SU-DHL-6 (cell line): ENCODE data around the gene FZD10.

Source experiments
- H2AFZ ChIP-seq: fragments of 200-600 bp; sonication (generic); 2 replicates; pipeline ENCODE4 v1.6.1; 2014; ENCODE audit warnings: low read depth, mild to moderate bottlenecking, moderate library complexity, mixed read lengths, antibody characterized with exemption, low read length; ENCODE audit not compliant: severe bottlenecking
- H3F3A ChIP-seq: fragments of 200-600 bp; shearing (Covaris generic); 2 replicates; pipeline ENCODE4 v1.6.0; 2016; ENCODE audit warnings: antibody characterized with exemption, mild to moderate bottlenecking; ENCODE audit not compliant: insufficient read depth
- H3K27ac ChIP-seq: fragments of 200-600 bp; sonication (generic); 2 replicates; pipeline ENCODE4 v1.5.1; 2016; ENCODE audit warnings: low read depth, mild to moderate bottlenecking, low read length, moderate library complexity, mixed read lengths
- H3K27me3 ChIP-seq: fragments of 200-600 bp; sonication (generic), shearing (Covaris generic); 2 replicates; pipeline ENCODE4 v1.6.0; 2014; ENCODE audit warnings: mild to moderate bottlenecking, low read length
- H3K36me3 ChIP-seq: fragments of 200-600 bp; sonication (generic); 2 replicates; pipeline ENCODE4 v1.6.1; 2014; ENCODE audit warnings: mild to moderate bottlenecking, low read length, mixed read lengths
- H3K4me2 ChIP-seq: fragments of 300-600, 200-600 bp; shearing (Covaris generic), sonication (generic); 2 replicates; pipeline ENCODE4 v1.6.0; 2014; ENCODE audit warnings: low read length, low read depth, mild to moderate bottlenecking; ENCODE audit not compliant: poor library complexity, severe bottlenecking
- H3K4me3 ChIP-seq: fragments of 200-600 bp; sonication (generic); 2 replicates; pipeline ENCODE4 v1.5.1; 2014; ENCODE audit warnings: antibody characterized with exemption, low read length, mild to moderate bottlenecking, mixed read lengths; ENCODE audit not compliant: insufficient read depth, poor library complexity, severe bottlenecking
- H3K79me2 ChIP-seq: fragments of 200-600 bp; sonication (generic); 2 replicates; pipeline ENCODE4 v1.6.1; 2014; ENCODE audit warnings: mild to moderate bottlenecking, low read length, moderate library complexity; ENCODE audit not compliant: insufficient read depth
- H3K9ac ChIP-seq: fragments of 200-600 bp; sonication (generic); 2 replicates; pipeline ENCODE4 v1.7.0; 2014; ENCODE audit warnings: mild to moderate bottlenecking, low read length
- H3K9me2 ChIP-seq: fragments of 200-600 bp; sonication (generic); replicated peaks from 2 replicates; pipeline ENCODE4 v1.6.1; 2014; ENCODE audit warnings: low read length; ENCODE audit not compliant: insufficient read depth
- H3K9me3 ChIP-seq: fragments of 200-600 bp; sonication (generic); 2 replicates; pipeline ENCODE4 v1.6.1; 2014; ENCODE audit warnings: low read length, mixed read lengths; ENCODE audit not compliant: insufficient read depth
- H4K20me1 ChIP-seq: fragments of 200-600 bp; sonication (generic); 2 replicates; pipeline ENCODE4 v1.6.1; 2014; ENCODE audit warnings: low read depth, mild to moderate bottlenecking, antibody characterized with exemption, low read length, moderate library complexity, mixed read lengths
- EZH2phosphoT487 ChIP-seq: fragments of 200-600 bp; sonication (generic), shearing (Covaris generic); conservative IDR thresholded peaks from 2 replicates; pipeline ENCODE4 v1.6.1; 2018; ENCODE audit warnings: mild to moderate bottlenecking, antibody characterized with exemption, low read length, moderate library complexity, mixed read lengths
- TF ChIP-seq, protein P1 (sequence below): fragments of 200-600 bp; sonication (generic); IDR thresholded peaks from one replicate; pipeline ENCODE4 v1.5.1; 2017; ENCODE audit warnings: antibody characterized with exemption, mild to moderate bottlenecking, low read length, moderate library complexity; ENCODE audit not compliant: insufficient read depth, poor library complexity, severe bottlenecking

The FZD10 gene

GRCh38 chr12:130198026-130198662 lies 35.9 kb downstream of the FZD10 start:
- Histone ChIP-seq H4K20me1 (no peaks in the 10 kb centered on the region), H3K9me3 (no peaks in the 10 kb centered on the region), H3K27ac (no peak overlapping the region)

GRCh38 chr12:130198663-130199060 lies 36.4 kb downstream of the FZD10 start:
- H3K27ac ChIP-seq: no peak overlapping the region

More at GRCh38 chr12:130198026-130198662, 35.9 kb downstream of the FZD10 start:
- H3K9ac ChIP-seq: no peak overlapping the region
- no peaks in the 10 kb centered on the region for H3K79me2 ChIP-seq
- no peak overlapping the region for H3K4me2 ChIP-seq
- H2AFZ ChIP-seq: no peak overlapping the region
- no peaks in the 10 kb centered on the region for H3K27me3 ChIP-seq
- no peaks in the 10 kb centered on the region for H3K36me3 ChIP-seq
- no peaks in the 10 kb centered on the region for H3F3A ChIP-seq
- TF ChIP-seq, protein P1, sequence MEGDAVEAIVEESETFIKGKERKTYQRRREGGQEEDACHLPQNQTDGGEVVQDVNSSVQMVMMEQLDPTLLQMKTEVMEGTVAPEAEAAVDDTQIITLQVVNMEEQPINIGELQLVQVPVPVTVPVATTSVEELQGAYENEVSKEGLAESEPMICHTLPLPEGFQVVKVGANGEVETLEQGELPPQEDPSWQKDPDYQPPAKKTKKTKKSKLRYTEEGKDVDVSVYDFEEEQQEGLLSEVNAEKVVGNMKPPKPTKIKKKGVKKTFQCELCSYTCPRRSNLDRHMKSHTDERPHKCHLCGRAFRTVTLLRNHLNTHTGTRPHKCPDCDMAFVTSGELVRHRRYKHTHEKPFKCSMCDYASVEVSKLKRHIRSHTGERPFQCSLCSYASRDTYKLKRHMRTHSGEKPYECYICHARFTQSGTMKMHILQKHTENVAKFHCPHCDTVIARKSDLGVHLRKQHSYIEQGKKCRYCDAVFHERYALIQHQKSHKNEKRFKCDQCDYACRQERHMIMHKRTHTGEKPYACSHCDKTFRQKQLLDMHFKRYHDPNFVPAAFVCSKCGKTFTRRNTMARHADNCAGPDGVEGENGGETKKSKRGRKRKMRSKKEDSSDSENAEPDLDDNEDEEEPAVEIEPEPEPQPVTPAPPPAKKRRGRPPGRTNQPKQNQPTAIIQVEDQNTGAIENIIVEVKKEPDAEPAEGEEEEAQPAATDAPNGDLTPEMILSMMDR: no peak
- no peak for TF ChIP-seq EZH2phosphoT487
- no peaks in the 10 kb centered on the region for H3K9me2 ChIP-seq
- H3K4me3 ChIP-seq: no peak overlapping the region

DNA sequence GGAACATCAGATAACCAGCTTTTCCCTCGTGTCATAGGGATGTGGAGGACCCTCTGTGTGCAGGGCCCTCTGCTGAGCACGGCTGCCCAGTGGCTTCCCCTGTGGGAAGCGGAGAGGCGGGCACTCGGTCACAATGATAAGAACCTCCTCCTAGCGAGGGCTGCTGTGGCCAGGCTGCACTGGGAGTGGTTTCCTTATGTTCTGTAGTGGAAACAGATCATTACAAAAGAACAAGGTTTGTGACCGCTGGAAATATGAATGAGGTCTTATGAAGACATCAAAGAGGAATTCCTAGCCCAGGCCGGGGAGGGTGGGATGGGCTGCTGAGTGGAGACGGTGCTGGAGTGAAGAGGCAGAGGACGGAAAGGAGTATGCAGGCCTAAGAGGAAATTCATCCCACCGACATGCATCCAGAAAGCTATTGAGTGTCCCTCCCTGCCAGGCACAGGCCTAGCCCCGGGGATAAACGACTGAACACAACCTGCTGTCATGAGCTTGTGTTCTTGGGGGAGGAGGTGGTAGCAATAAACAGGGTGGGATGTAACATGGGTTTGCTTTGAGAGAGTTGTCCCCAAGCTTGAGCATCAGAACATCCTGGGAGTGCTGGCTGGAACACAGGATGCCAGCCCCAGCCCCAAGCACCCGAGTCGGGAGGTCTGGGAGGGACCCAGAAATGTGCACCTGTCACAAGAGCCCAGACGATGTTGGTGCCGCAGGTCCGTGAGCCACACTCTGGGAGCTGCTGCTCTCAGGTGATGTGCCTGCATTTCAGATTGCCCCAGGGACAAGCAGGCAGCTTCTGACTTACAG lies 37.5 kb downstream of the FZD10 start:
- TF ChIP-seq EZH2phosphoT487: no peak
- TF ChIP-seq, protein P1: no peak

More at GRCh38 chr12:130198663-130199060, 36.4 kb downstream of the FZD10 start:
- H3K9ac ChIP-seq: no peak overlapping the region
- no peaks in the 10 kb centered on the region for H3K27me3 ChIP-seq
- H3K79me2 ChIP-seq: no peaks in the 10 kb centered on the region
- no peak overlapping the region for H3K4me2 ChIP-seq
- no peaks in the 10 kb centered on the region for H3K9me2 ChIP-seq
- H3F3A ChIP-seq: no peaks in the 10 kb centered on the region
- H3K9me3 ChIP-seq: no peaks in the 10 kb centered on the region
- no peak for TF ChIP-seq EZH2phosphoT487
- TF ChIP-seq, protein P1: no peak
- no peak overlapping the region for H2AFZ ChIP-seq
- H4K20me1 ChIP-seq: no peaks in the 10 kb centered on the region
- H3K36me3 ChIP-seq: no peaks in the 10 kb centered on the region
- H3K4me3 ChIP-seq: no peak overlapping the region

More for the DNA sequence above, 37.5 kb downstream of the FZD10 start:
- H3K4me3 ChIP-seq: no peak overlapping the region
- H2AFZ ChIP-seq: no peak overlapping the region
- no peak overlapping the region for H3K27ac ChIP-seq
- H4K20me1 ChIP-seq: no peaks in the 10 kb centered on the region
- H3K36me3 ChIP-seq: no peaks in the 10 kb centered on the region
- H3K4me2 ChIP-seq: no peak overlapping the region
- no peaks in the 10 kb centered on the region for H3K9me3 ChIP-seq
- no peaks in the 10 kb centered on the region for H3K9me2 ChIP-seq
- no peaks in the 10 kb centered on the region for H3K79me2 ChIP-seq
- H3K27me3 ChIP-seq: no peaks in the 10 kb centered on the region
- H3F3A ChIP-seq: no peaks in the 10 kb centered on the region
- no peak overlapping the region for H3K9ac ChIP-seq
